Measurements from ENCODE around the gene DNAH1. TPM values are rescaled to one million over a fixed set of nuclear protein-coding genes. Genes with fewer than 3 reads are reported as not detected.

DNAH1 gene
- total and polyA plus RNA-seq, 2 donors from 2014 or later, result 1.7 to 12.1 TPM

DNA sequence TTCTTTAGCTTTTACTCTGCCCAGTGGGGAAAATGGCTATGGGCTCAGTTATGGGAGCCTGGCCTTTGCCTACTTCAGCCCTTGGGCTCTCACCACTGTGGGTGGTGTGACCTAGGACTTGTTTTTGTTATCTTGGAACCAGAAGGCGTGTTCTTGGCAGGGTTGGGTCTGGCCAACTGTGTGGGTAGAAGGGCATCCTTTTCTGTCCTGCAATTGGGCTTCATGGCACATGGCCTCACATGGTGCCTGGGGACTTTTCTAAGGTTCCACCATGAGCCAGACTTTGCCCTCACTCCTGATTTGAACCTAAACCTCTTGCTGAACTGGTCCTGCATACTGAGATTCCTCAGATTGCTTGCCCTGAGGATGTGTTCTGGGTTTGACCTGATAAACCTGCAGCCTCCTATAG is 26.8 kb upstream of the DNAH1 start:
- intact Hi-C loops (cut with DNase I), result no loop called here
- Histone ChIP-seq H3K9ac (ENCODE audit: low read length in 3 of 3) (no peak overlapping the region), H3K9me3 (ENCODE audit: control insufficient read depth in 2 of 3, insufficient read depth in 1 of 3, low read length in 3 of 3) (no peaks in the 10 kb centered on the region), H3K27me3 (ENCODE audit: control insufficient read depth, insufficient read depth, low read length) (no peaks in the 10 kb centered on the region), H3K4me3 (ENCODE audit: low read length in 3 of 3) (peak overlapping the region in 1 of 3 donors; percentile 96), H3K36me3 (ENCODE audit: control insufficient read depth in 2 of 3, insufficient read depth in 3 of 3, low read length in 3 of 3) (peaks cover 0 to 15% (median 8%) of the 10 kb centered on the region in 3 donors), H3K4me1 (ENCODE audit: control insufficient read depth in 2 of 3, insufficient read depth in 2 of 3, low read depth in 1 of 3, low read length in 3 of 3) (peaks cover 5 to 36% (median 11%) of the 10 kb centered on the region in 3 donors), H3K27ac (ENCODE audit: low read depth in 2 of 2, low read length in 2 of 2) (peak overlapping the region; percentile 48 to 52)
- DNase-seq, result peak in 2 of 5 donors; percentile 27 to 44
- TF ChIP-seq, protein P1, sequence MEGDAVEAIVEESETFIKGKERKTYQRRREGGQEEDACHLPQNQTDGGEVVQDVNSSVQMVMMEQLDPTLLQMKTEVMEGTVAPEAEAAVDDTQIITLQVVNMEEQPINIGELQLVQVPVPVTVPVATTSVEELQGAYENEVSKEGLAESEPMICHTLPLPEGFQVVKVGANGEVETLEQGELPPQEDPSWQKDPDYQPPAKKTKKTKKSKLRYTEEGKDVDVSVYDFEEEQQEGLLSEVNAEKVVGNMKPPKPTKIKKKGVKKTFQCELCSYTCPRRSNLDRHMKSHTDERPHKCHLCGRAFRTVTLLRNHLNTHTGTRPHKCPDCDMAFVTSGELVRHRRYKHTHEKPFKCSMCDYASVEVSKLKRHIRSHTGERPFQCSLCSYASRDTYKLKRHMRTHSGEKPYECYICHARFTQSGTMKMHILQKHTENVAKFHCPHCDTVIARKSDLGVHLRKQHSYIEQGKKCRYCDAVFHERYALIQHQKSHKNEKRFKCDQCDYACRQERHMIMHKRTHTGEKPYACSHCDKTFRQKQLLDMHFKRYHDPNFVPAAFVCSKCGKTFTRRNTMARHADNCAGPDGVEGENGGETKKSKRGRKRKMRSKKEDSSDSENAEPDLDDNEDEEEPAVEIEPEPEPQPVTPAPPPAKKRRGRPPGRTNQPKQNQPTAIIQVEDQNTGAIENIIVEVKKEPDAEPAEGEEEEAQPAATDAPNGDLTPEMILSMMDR (IDR thresholded peaks at IDR 0.05; ENCODE audit: borderline replicate concordance, extremely low read depth, insufficient read depth), result no peak
- FAIRE-seq, result no peak

DNA sequence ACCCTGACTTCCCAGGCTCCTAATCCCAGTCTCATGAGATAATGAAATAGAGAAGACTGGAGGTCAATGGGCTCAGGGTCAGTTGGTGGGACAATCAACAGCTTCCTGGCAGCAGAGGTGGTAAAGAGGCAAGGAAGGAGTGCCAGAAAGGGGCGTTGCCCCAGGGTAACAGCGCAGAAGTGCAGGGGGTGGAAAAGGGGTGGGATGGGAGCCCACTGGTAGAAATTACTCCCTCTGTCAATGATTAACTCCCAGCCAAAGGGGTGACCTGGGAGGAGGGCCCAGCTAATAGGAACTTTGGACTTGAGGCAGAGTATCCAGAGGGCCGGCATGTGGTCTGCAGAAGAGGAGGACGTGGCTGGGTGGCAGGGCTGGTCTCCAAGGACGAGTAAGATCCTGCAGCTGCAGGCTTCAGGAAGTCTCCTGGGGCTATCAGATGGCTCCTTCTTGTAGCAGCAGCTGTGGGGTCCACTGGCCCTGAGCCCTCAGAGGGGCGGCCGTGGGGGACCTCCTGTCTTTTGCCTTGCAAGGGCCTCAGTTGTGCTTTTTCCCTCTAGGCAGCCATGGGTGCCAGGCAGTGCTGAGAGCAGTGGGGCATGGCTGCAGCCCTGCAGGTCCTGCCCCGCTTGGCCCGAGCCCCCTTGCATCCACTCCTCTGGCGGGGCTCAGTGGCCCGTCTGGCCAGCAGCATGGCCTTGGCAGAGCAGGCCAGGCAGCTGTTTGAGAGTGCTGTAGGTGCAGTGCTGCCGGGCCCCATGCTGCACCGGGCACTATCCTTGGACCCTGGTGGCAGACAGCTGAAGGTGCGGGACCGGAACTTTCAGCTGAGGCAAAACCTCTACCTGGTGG is 26.1 kb upstream of the DNAH1 start:
- TF ChIP-seq, protein P1 (IDR thresholded peaks at IDR 0.05; ENCODE audit: borderline replicate concordance, extremely low read depth, insufficient read depth), result no peak
- peak overlapping the region; percentile 48 to 52 for H3K27ac ChIP-seq (ENCODE audit: low read depth in 2 of 2, low read length in 2 of 2)
- H3K27me3 ChIP-seq (ENCODE audit: control insufficient read depth, insufficient read depth, low read length), result no peaks in the 10 kb centered on the region
- peaks cover 0 to 15% (median 8%) of the 10 kb centered on the region in 3 donors for H3K36me3 ChIP-seq (ENCODE audit: control insufficient read depth in 2 of 3, insufficient read depth in 3 of 3, low read length in 3 of 3)
- FAIRE-seq (no peak), DNase-seq (peak in 4 of 5 donors; percentile 46 to 85 (median 72))
- peak overlapping the region in 2 of 3 donors; percentile 45 to 96 for H3K4me3 ChIP-seq (ENCODE audit: low read length in 3 of 3)
- intact Hi-C loops (cut with DNase I), result no loop called here
- H3K9ac ChIP-seq (ENCODE audit: low read length in 3 of 3), result no peak overlapping the region
- H3K4me1 ChIP-seq (ENCODE audit: control insufficient read depth in 2 of 3, insufficient read depth in 2 of 3, low read depth in 1 of 3, low read length in 3 of 3), result peaks cover 2 to 36% (median 8%) of the 10 kb centered on the region in 3 donors
- H3K9me3 ChIP-seq (ENCODE audit: control insufficient read depth in 2 of 3, insufficient read depth in 1 of 3, low read length in 3 of 3), result no peaks in the 10 kb centered on the region

DNA sequence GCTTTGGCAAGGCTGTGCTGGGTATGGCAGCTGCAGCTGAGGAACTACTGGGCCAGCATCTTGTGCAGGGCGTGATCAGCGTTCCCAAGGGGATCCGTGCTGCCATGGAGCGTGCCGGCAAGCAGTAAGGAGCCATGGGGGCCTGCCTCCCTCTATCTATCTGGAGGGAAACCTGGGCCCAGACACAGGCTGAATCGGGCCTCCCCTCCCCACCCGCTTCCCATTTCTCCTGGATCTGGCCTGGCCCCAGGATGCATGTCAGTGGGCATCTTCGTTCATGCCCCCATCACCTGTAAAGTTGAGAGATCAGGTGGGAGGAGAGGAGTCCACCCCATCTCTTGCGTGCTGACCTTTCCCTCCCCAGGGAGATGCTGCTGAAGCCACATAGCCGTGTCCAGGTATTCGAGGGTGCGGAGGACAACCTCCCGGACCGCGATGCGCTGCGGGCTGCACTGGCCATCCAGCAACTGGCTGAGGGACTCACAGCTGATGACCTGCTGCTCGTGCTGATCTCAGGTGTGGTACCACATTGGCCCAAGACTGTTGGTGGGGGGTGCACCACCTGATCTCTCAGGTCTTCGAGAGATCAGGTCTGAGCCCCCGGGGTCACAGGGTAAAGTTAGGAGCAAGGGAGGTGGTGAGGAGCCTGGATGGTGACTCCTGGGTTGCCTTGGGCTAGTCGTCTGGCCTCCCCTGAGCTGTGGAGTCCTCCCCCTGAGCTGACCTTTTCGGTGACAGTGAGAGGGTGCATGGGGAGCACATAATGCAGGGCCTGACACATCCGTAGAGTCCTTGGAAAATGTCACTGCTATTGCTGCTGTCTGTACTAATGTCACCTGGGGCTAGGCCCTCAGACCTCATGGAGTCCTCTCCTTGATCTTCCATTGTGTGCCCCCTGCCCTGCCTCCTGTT is 25.3 kb upstream of the DNAH1 start:
- H3K27me3 ChIP-seq (ENCODE audit: control insufficient read depth, insufficient read depth, low read length), result no peaks in the 10 kb centered on the region
- no peak overlapping the region for H3K27ac ChIP-seq (ENCODE audit: low read depth in 2 of 2, low read length in 2 of 2)
- TF ChIP-seq, protein P1 (IDR thresholded peaks at IDR 0.05; ENCODE audit: borderline replicate concordance, extremely low read depth, insufficient read depth), result no peak
- peak overlapping the region in 1 of 3 donors; percentile 42 for H3K9ac ChIP-seq (ENCODE audit: low read length in 3 of 3)
- DNase-seq (peak in 2 of 5 donors; percentile 43 to 50), FAIRE-seq (no peak)
- peaks cover 2 to 36% (median 4%) of the 10 kb centered on the region in 3 donors for H3K4me1 ChIP-seq (ENCODE audit: control insufficient read depth in 2 of 3, insufficient read depth in 2 of 3, low read depth in 1 of 3, low read length in 3 of 3)
- no peaks in the 10 kb centered on the region for H3K9me3 ChIP-seq (ENCODE audit: control insufficient read depth in 2 of 3, insufficient read depth in 1 of 3, low read length in 3 of 3)
- H3K4me3 ChIP-seq (ENCODE audit: low read length in 3 of 3), result peak overlapping the region in 2 of 3 donors; percentile 45 to 70
- peaks cover 0 to 15% (median 8%) of the 10 kb centered on the region in 3 donors for H3K36me3 ChIP-seq (ENCODE audit: control insufficient read depth in 2 of 3, insufficient read depth in 3 of 3, low read length in 3 of 3)
- intact Hi-C loops (cut with DNase I), result no loop called here
